GM12892 (cell line): ENCODE results near the gene CCNB3.

Source experiments
- POLR2A ChIP-seq: IDR thresholded peaks from 2 replicates; pipeline ENCODE4 v1.6.1; 2011; ENCODE audit warnings: low read depth, low read length, control low read depth
- POLR2AphosphoS5 ChIP-seq: IDR thresholded peaks from 2 replicates; pipeline ENCODE4 v1.6.1; 2011; ENCODE audit warnings: low read depth, low read length, control low read depth
- TAF1 ChIP-seq: IDR thresholded peaks from 2 replicates; pipeline ENCODE4 v1.6.1; 2011; ENCODE audit warnings: low read depth, mild to moderate bottlenecking, control low read depth, low read length, borderline replicate concordance

DNA sequence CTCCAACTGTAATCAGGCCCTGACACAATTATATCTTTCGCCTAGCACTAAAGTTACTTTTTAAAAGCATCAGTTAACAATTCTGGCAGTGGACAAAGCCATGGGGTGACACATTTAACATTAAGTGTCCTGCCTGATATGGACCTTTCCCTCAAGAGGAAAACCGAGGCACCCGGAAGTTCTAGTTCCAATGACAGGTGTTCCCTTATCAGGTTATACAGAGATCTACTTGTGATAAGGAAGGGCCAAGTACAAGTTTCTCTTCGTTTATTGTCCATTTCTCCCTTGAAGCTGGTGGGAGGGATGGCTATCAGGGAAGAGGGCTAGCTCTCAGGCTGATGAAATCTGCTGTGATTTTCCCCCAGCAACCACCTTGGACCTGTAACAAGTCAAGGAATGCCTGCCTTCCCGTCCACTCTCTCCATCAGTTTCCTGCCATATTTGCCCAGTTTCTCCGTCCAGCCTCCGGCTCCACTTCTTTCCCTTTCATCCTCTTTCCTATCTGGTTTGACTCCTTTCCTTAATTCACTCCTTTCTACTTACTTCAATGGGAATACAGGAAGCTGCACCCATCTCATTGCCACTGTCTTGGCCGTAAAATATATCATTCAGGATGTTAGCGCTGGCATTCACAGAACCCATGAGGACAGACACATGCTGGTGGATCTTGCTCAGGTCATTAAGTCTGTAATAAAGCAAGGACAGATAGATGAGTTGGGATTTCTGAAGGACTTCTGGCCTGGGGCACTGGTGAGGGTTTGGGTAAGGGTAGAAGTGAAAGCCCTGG, 171.1 kb downstream of the CCNB3 start:
- TF ChIP-seq POLR2A: no peak
- no peak for TF ChIP-seq POLR2AphosphoS5
- TF ChIP-seq TAF1: no peak
